MM.1S (cell line): Measurements from ENCODE around the gene DMAC2.

ENCODE experiments used
- CTCF ChIP-seq: fragments of 300-600 bp; sonication (generic); IDR thresholded peaks from 2 replicates; pipeline ENCODE4 v1.5.1; 2016; ENCODE audit warnings: antibody characterized with exemption, low read length, mixed read lengths
- EZH2 ChIP-seq: fragments of 300-600 bp; sonication (generic); optimal IDR thresholded peaks from 2 replicates; pipeline ENCODE3; 2017; ENCODE audit warnings: low read depth, mild to moderate bottlenecking, antibody characterized with exemption, low read length, mixed read lengths

GRCh38 chr19:41478171-41478570, 38.5 kb upstream of the DMAC2 start:
- no peak for TF ChIP-seq CTCF
- no peak for TF ChIP-seq EZH2
